SK-N-SH (cell line): ENCODE measurements around the gene CYLD. TPM values are rescaled to one million over a fixed set of nuclear protein-coding genes. Genes with fewer than 3 reads are reported as not detected.
A peak's percentile ranks its signal among the peaks of the same experiment; 100 is the strongest.

Experiments
- CTCF ChIA-PET: fragments of 300-600, 350-600 bp; formaldehyde crosslinking; extraction: SDS; loops from one replicate; lab custom pipeline; 2021; lab: Yijun Ruan, JAX
- POLR2A ChIA-PET: fragments of 350-600 bp; sonication (Branson Sonifier 250); formaldehyde crosslinking; extraction: SDS; loops from one replicate; lab custom pipeline; 2020; ENCODE audit warnings: antibody characterized with exemption, inconsistent platforms; lab: Yijun Ruan, JAX
- DNase-seq: peaks from one replicate; pipeline ENCODE4 v3.0.0; 2012
- H2AFZ ChIP-seq: fragments of 200-600 bp; sonication (generic); 2 replicates; pipeline ENCODE4 v1.8.1; 2016; ENCODE audit warnings: antibody characterized with exemption, mild to moderate bottlenecking, low read depth
- H3F3A ChIP-seq: fragments of 200-600 bp; sonication (generic); replicated peaks from 2 replicates; pipeline ENCODE3; 2016; ENCODE audit warnings: antibody characterized with exemption, mild to moderate bottlenecking; ENCODE audit not compliant: insufficient read depth
- H3K27ac ChIP-seq, 2 experiments: fragments of 200-500 bp in 1 of 2; fragments of 200-600 bp in 1 of 2; sonication (Bioruptor generic) in 1 of 2; sonication (generic), shearing (Covaris generic) in 1 of 2; 2 replicates each; pipeline versions ENCODE4 v1.5.1 to v1.6.1; 2014 to 2016; ENCODE audit warnings: low read depth in 2 of 2, inconsistent platforms in 1 of 2, low read length in 1 of 2, mild to moderate bottlenecking in 1 of 2, mixed read lengths in 1 of 2
- H3K27me3 ChIP-seq: fragments of 200-600 bp; sonication (generic), shearing (Covaris generic); 2 replicates; pipeline ENCODE4 v1.6.1; 2016; ENCODE audit warnings: mixed run types; ENCODE audit not compliant: insufficient read depth
- H3K36me3 ChIP-seq, 2 experiments: fragments of 200-500 bp in 1 of 2; fragments of 200-600 bp in 1 of 2; sonication (Bioruptor generic) in 1 of 2; sonication (generic) in 1 of 2; replicated peaks in 1 of 2; 2 replicates each; pipeline versions ENCODE3 to v1.5.1; 2014 to 2016; ENCODE audit warnings: low read length in 1 of 2, mild to moderate bottlenecking in 1 of 2; ENCODE audit not compliant: insufficient read depth in 2 of 2, control insufficient read depth in 1 of 2
- H3K4me1 ChIP-seq, 2 experiments: fragments of 200-500 bp in 1 of 2; fragments of 200-600 bp in 1 of 2; sonication (Bioruptor generic) in 1 of 2; sonication (generic), shearing (Covaris generic) in 1 of 2; 2 replicates each; pipeline versions ENCODE4 v1.5.1 to v1.6.1; 2014 to 2016; ENCODE audit warnings: low read depth in 1 of 2, low read length in 1 of 2, mixed run types in 1 of 2; ENCODE audit not compliant: insufficient read depth in 2 of 2, control insufficient read depth in 1 of 2
- H3K4me2 ChIP-seq: fragments of 200-600 bp; sonication (generic), shearing (Covaris generic); 2 replicates; pipeline ENCODE4 v1.6.1; 2017; ENCODE audit warnings: mixed run types
- H3K4me3 ChIP-seq, 2 experiments: fragments of 200-500 bp in 1 of 2; fragments of 200-600 bp in 1 of 2; sonication (Bioruptor generic) in 1 of 2; sonication (generic), shearing (Covaris generic) in 1 of 2; 2 replicates each; pipeline versions ENCODE4 v1.5.1 to v1.8.1; 2014 to 2016; ENCODE audit warnings: low read depth in 2 of 2, inconsistent platforms in 1 of 2, low read length in 1 of 2, mild to moderate bottlenecking in 1 of 2, mixed read lengths in 1 of 2, moderate library complexity in 1 of 2
- H3K79me2 ChIP-seq: fragments of 200-600 bp; sonication (generic); 2 replicates; pipeline ENCODE4 v1.8.1; 2017; ENCODE audit warnings: mild to moderate bottlenecking; ENCODE audit not compliant: insufficient read depth
- H3K9ac ChIP-seq: fragments of 200-600 bp; sonication (generic); 2 replicates; pipeline ENCODE4 v1.6.1; 2017; ENCODE audit warnings: mixed run types
- H3K9me2 ChIP-seq: fragments of 200-600 bp; sonication (generic); 2 replicates; pipeline ENCODE4 v1.6.1; 2017; ENCODE audit warnings: mixed run types
- H3K9me3 ChIP-seq: fragments of 200-600 bp; sonication (generic); 2 replicates; pipeline ENCODE4 v1.6.1; 2017; ENCODE audit warnings: mixed run types, mild to moderate bottlenecking, moderate library complexity
- H4K20me1 ChIP-seq: fragments of 200-600 bp; sonication (generic); 2 replicates; pipeline ENCODE4 v1.6.1; 2017; ENCODE audit warnings: mild to moderate bottlenecking, mixed run types; ENCODE audit not compliant: insufficient read depth
- CHD2 ChIP-seq: fragments of 150-350 bp; IDR thresholded peaks from 2 replicates; pipeline ENCODE4 v1.6.1; 2018; ENCODE audit warnings: low read length; ENCODE audit not compliant: partially characterized antibody
- ELF1 ChIP-seq: IDR thresholded peaks from 2 replicates; pipeline ENCODE4 v1.4.0; 2012
- MEF2A ChIP-seq: IDR thresholded peaks from 2 replicates; pipeline ENCODE4 v1.4.0; 2012; ENCODE audit warnings: low read depth, borderline replicate concordance
- NRF1 ChIP-seq: IDR thresholded peaks from 2 replicates; pipeline ENCODE4 v1.6.1; 2012; ENCODE audit warnings: low read depth, mild to moderate bottlenecking, low read length
- RCOR1 ChIP-seq: fragments of 150-350 bp; IDR thresholded peaks from 2 replicates; pipeline ENCODE4 v1.6.1; 2017; ENCODE audit warnings: antibody characterized with exemption, low read length
- RFX5 ChIP-seq: IDR thresholded peaks from 2 replicates; pipeline ENCODE4 v1.6.1; 2012; ENCODE audit warnings: mild to moderate bottlenecking, improper control_type of control experiment, low read length
- SIN3A ChIP-seq: IDR thresholded peaks from 2 replicates; pipeline ENCODE4 v1.6.1; 2012; ENCODE audit warnings: low read depth, mild to moderate bottlenecking, low read length, moderate library complexity, borderline replicate concordance
- TEAD4 ChIP-seq: IDR thresholded peaks from 2 replicates; pipeline ENCODE4 v1.4.0; 2012; ENCODE audit warnings: mild to moderate bottlenecking, borderline replicate concordance; ENCODE audit not compliant: insufficient read depth
- YY1 ChIP-seq: IDR thresholded peaks from 2 replicates; pipeline ENCODE4 v1.4.0; 2012; ENCODE audit warnings: low read depth, mild to moderate bottlenecking
- WGBS: methylation state at CpG from one replicate; pipeline ENCODE4 v1.1.6; 2017; ENCODE audit warnings: low lambda C conversion rate; 5-methylcytosine and 5-hydroxymethylcytosine counted together
- polyA plus RNA-seq, 3 experiments: library from polyadenylated mRNA; depleted of rRNA; stranded (reverse); fragments of >200 nt; gene quantifications; 2 replicates each; pipeline ENCODE4 v1.2.3, GENCODE V29; 2012
- TF ChIP-seq, protein P1 (sequence below): fragments of 150-350 bp; IDR thresholded peaks from 2 replicates; pipeline ENCODE4 v1.6.1; 2016; ENCODE audit warnings: mild to moderate bottlenecking, low read depth, low read length
- TF ChIP-seq, protein P2 (sequence below): IDR thresholded peaks from 2 replicates; pipeline ENCODE4 v1.4.0; 2012; ENCODE audit warnings: low read depth, borderline replicate concordance

Gene CYLD
- polyA plus RNA-seq, 1 of the 3 experiments (the other 2 are of a cell fraction), result 6.5 TPM

DNA sequence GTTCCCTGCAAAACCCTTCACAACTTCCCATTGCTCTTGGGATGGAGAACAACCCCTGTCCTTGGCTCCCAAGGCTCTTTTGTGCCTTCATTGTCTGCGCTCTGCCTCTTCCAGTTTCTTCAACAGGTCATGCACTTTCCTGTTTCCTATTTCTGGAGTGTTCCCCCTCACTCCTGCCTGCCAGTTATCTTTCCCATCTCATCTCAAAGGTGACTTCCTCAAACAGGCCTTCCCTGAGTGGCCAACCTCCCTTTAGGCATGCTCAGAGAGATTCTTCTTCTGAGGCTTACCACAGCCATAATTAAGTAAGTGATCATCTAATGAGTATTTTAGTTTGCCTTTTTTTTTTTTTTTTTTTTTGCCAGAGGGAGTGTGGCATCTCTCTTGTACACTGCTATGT, 2.9 kb upstream of the CYLD start:
- TF ChIP-seq RFX5, result no peak
- no peak for TF ChIP-seq SIN3A
- 0 out of 2 replicates have a peak, but pooled peaks cover 4% of the 10 kb centered on the region for H3K79me2 ChIP-seq
- POLR2A ChIA-PET, result no interaction called here
- no peak overlapping the region for H3K4me2 ChIP-seq
- H3K27ac ChIP-seq, result no peak overlapping the region
- no peak for DNase-seq
- H3F3A ChIP-seq, result no peaks in the 10 kb centered on the region
- no peak overlapping the region for H3K9ac ChIP-seq
- H3K9me3 ChIP-seq, result no peaks in the 10 kb centered on the region
- H4K20me1 ChIP-seq, result no peaks in the 10 kb centered on the region
- no peaks in the 10 kb centered on the region for H3K9me2 ChIP-seq
- CTCF ChIA-PET, result no interaction called here
- WGBS, result 82% methylated on average over 1 of the region's 1 CpG
- H3K4me3 ChIP-seq, result no peak overlapping the region
- no peaks in the 10 kb centered on the region for H3K27me3 ChIP-seq
- H3K4me1 ChIP-seq, result peaks cover 9 to 10% of the 10 kb centered on the region in 2 experiments; a peak in 3 of 4 replicates
- H3K36me3 ChIP-seq, result no peaks in the 10 kb centered on the region
- H2AFZ ChIP-seq, result no peak overlapping the region

DNA sequence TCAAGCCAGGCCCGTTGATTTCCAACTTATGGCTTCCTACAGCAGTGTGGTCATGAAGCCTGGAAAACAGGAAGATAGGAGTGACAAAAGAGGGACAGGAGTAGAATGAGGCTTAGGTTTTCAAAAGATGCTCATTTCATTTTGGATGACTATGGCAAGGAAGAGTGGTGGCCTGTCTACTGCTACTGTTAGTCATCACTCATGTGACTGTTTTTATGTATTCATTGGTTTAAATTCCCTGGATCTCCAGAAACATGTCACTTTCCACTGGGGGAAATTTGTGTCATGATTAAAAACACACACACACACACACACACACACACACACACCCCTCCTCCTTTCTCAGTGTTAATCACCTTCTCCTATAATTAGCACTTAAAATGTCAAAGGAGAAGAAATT, 1.1 kb upstream of the CYLD start:
- Histone ChIP-seq H3K27ac (no peak overlapping the region), H3K9me3 (no peaks in the 10 kb centered on the region), H3K79me2 (peaks cover 4% of the 10 kb centered on the region; the same call in 1 of the 2 replicates), H3K9me2 (no peaks in the 10 kb centered on the region), H3K27me3 (no peaks in the 10 kb centered on the region), H4K20me1 (no peaks in the 10 kb centered on the region), H3K4me2 (peak overlapping the region; percentile 76), H3F3A (peaks cover 8% of the 10 kb centered on the region), H3K4me1 (peaks cover 10 to 12% of the 10 kb centered on the region in 2 experiments; a peak in 3 of 4 replicates), H3K9ac (no peak overlapping the region), H3K4me3 (no peak overlapping the region), H3K36me3 (peaks cover 0 to 3% of the 10 kb centered on the region in 2 experiments), H2AFZ (peak overlapping the region; percentile 96; the same call in 1 of the 2 replicates)
- no peak for DNase-seq
- 11% methylated on average over 1 of the region's 1 CpG for WGBS
- CTCF ChIA-PET, result interaction anchor here (1.0 kb wide), 1 partner anchor 75 kb away, joined by 5 read pairs; no protein-coding TSS in a partner anchor
- TF ChIP-seq, protein P1, sequence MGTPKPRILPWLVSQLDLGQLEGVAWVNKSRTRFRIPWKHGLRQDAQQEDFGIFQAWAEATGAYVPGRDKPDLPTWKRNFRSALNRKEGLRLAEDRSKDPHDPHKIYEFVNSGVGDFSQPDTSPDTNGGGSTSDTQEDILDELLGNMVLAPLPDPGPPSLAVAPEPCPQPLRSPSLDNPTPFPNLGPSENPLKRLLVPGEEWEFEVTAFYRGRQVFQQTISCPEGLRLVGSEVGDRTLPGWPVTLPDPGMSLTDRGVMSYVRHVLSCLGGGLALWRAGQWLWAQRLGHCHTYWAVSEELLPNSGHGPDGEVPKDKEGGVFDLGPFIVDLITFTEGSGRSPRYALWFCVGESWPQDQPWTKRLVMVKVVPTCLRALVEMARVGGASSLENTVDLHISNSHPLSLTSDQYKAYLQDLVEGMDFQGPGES, result no peak
- TF ChIP-seq CHD2 (no peak), TEAD4 (no peak)
- TF ChIP-seq, protein P2, sequence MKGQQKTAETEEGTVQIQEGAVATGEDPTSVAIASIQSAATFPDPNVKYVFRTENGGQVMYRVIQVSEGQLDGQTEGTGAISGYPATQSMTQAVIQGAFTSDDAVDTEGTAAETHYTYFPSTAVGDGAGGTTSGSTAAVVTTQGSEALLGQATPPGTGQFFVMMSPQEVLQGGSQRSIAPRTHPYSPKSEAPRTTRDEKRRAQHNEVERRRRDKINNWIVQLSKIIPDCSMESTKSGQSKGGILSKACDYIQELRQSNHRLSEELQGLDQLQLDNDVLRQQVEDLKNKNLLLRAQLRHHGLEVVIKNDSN, result no peak
- POLR2A ChIA-PET, result no interaction called here

DNA sequence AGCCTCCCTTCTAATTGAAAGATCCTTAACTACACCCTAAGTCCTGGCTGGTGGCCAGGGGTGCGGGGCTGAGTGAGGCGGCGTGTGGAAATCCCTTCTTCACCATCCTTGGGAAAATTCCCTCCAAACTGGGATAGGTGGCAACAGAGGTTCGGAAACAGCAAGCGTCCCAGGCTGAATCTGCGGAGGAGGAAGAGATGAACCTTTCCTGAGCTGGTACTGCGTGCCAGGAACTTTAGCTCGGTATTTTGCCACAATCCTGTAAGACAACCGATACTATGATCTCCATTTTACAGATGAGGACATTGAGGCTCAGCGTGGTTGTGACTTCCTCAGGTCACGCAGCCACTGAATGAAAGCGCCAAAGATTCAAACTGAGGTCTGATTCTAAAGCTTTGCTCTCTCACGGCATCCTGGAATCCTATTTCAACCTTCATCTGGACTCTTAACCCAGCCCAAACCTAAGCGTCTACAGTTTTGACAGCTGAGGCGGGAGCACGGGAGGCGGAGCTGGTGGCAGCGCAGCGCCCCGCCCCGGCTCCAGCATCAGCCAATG, 583 bp upstream of the CYLD start:
- no peaks in the 10 kb centered on the region for H3K9me3 ChIP-seq
- H3K27ac ChIP-seq, result no peak overlapping the region
- DNase-seq, result no peak
- WGBS, result 7% methylated on average over 17 of the region's 21 CpGs
- peak overlapping the region; percentile 96 for H2AFZ ChIP-seq
- H3K36me3 ChIP-seq, result peaks cover 0 to 3% of the 10 kb centered on the region in 2 experiments
- H3K9ac ChIP-seq, result no peak overlapping the region
- peak overlapping the region; percentile 76 for H3K4me2 ChIP-seq
- peak overlapping the region; percentile 54 to 68 for H3K4me3 ChIP-seq
- ChIA-PET CTCF (interaction anchor here (0.9 to 1.0 kb wide), 2 partner anchors 10 to 76 kb away, joined by 4 to 5 read pairs; no protein-coding TSS in a partner anchor), POLR2A (no interaction called here)
- no peaks in the 10 kb centered on the region for H4K20me1 ChIP-seq
- H3F3A ChIP-seq, result peaks cover 8% of the 10 kb centered on the region
- no peaks in the 10 kb centered on the region for H3K27me3 ChIP-seq
- TF ChIP-seq MEF2A (no peak), ELF1 (no peak), YY1 (no peak), NRF1 (no peak), RCOR1 (peak; percentile 69; the same call in 1 of the 2 replicates)
- TF ChIP-seq, all 33 proteins: peak for 1
- Histone ChIP-seq H3K79me2 (peaks cover 4% of the 10 kb centered on the region; the same call in 1 of the 2 replicates), H3K4me1 (peaks cover 10 to 12% of the 10 kb centered on the region in 2 experiments; a peak in 3 of 4 replicates), H3K9me2 (no peaks in the 10 kb centered on the region)
